HG02798 (cell line): ENCODE data around the gene TBC1D26.
"Not testable (repeated sequence)": the region's sequence is repeated elsewhere in the genome, so short reads cannot be mapped to it uniquely, and the experiment has no call there.

ENCODE experiments used
- ATAC-seq: cut with Tn5 transposase; IDR thresholded peaks from one replicate; pipeline ENCODE4 v1.9.1; 2021; ENCODE audit warnings: mild to moderate bottlenecking; ENCODE audit not compliant: unreplicated experiment, poor library complexity

Gene TBC1D26

DNA sequence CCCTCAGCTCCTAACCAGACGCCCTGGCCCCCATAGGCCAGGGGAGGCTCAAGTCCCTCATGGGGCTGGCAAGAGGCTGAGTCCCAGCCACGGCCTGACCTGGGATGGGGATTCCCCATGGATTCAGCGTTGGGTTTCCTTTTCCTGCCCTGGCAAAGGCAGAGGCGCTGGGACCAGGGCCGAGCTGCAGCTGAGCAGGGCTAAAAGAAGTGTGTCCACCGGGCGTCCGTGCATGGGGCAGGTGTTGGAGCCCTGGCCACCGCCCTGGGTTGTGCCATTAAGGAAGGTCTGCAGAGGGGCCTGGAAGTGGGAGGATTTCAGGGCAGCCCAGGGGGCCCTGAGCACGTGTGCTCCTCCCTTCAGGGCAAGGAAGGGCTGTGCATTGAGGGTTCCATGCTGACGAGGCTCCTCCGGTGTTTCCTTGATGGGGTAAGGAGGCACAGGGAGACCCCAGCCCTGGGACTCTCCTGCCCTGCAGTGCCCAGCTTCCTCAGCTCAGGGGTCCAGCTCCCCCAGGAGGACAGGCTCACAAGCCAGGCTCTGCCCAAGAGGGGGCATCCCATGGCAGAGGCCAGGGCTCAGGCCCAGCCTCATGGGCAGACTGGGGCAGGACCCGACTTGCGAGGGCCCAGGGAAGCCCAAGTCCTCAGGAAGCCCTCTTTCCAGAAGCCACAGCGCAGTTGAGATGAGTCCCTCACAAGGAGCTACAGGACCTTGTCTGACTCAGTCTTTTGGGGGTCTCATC lies 10.1 kb downstream of the TBC1D26 start:
- no peak for ATAC-seq

DNA sequence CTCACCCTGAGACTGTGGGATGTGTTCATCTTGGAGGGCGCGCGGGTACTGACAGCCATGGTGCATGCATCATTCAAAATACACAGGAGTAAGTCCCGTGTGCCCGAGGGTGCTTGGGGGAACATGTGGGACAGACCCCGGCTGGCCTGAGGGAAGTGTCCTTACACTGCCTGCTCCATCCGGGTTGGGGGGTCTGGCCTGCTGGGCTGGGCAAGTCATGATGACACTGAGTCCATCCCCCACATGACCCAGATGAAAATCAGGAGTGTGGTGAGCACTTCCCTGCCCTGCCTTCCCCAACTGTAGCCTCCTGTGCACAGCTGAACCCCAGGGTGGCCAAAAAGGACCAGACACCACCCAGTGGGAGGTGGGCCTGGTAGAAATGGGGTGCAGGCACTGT lies 10.8 kb downstream of the TBC1D26 start:
- no peak for ATAC-seq

DNA sequence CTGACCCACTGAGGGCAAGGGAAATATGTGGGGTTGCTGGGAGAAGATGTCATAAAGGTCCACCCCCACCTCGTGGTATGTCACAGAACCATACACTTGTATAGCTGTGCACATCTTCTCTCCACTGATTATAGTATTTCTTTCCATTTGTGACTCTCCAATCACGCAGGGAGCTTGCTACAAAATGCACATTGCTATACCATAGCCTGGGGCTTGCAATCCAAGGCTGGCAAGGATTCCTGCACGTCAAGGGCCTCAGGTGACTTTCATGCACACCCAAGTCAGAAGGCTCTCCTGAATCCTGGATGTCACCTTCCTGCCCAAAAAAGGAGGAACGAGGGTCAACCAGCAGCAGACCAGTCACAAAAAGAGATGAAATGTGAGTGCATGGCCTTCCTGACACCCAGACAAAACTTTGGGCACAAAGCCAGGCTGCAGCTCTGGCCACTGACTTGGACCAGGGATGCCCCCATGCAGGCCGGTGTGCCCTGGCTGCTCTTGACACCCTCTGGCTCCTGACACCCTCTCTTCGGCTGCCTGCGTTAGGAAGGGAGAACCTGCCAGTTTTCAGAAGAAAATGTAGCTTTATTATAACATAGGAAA lies 12.1 kb downstream of the TBC1D26 start:
- ATAC-seq = no peak

DNA sequence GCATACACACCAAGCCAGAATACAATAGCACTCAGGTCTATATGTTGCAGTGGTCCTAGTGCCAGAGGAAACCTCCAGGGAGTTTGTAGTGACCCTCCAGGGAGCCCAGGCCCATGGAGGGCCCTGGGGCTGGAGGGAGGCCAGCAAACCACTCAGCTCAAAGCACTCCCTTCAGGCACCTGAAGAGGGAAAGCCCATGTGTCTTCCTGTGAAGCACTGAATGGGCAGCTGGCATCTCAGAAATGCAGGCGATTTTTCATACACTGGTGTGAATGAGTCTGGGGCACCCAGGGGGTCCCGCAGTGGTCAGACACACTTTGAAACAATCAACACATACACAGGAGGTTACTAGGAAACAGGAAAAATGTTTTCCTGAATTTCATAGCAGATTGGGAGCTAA lies 12.8 kb downstream of the TBC1D26 start:
- ATAC-seq = no peak

DNA sequence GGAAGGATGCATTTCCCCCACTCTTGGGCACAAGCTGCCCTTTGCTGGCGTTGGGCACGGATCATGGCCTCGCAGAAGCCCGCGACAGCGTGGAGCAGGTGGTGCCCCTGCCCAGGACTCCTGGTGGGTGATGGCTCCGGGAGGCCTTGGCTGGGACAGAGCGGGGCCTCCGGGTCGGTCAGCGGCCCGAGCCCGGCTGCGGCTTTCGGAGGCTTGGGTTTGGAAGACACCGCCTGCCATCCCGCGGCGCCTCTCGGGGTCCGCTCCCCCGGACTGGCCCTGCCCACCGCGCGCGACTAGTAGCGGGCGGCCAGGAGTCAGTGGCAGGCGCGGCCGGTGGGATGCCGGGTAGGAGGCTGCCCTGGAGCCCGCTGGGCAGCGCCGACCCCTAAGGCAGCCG lies 17.3 kb downstream of the TBC1D26 start:
- not testable (repeated sequence) for ATAC-seq

DNA sequence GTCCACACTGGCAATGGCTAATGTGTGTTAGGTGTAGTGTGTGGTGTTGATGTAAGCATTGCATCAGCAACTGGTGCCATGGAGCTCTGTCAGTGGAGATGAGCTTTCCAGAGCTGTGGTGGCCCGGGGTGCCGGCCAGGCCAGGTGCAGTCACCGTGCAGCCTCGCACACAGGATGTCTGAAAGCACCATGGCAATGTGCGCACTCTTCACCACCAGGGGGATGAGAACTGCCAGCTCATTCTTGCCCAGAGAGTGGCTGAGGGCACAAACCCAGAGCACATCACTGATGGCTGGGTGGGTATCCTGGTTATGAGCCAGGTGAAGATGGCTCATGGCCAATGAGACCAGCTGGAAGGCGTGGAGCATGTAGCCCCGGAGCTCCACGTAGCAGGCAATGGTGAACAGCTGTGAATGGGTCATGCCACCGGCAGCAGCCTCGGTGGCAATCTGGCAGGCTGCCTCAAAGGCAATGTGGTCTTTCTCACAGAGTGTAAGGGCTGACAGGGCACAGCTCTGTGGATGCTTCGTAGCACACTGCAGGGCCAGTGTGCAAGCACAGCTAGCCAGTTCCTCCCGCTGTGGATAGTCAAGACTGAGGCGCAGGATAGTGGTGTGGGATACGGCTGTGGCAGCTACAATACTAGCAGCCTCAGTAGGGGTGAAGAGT lies 36.9 kb downstream of the TBC1D26 start:
- peak; percentile 34 for ATAC-seq

DNA sequence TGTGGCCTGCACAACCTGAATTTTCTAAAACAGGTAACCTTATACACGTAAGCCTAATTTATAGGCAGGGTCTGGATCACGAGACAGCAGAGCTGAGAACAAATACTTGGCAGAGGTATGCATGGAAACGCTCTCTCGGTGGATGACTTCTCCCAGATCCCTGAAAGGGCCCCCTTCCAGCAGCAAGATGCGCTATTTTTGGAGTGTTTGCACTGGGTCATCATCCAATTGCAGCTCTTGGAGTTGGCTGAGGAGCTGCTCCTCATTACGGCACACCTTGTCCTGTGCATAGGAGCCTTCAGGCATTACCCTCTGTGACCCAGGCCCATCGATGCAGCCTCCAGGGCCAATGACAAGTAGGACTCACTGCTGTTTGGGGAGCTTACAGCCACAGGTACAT lies 38.6 kb downstream of the TBC1D26 start:
- not testable (repeated sequence) for ATAC-seq

DNA sequence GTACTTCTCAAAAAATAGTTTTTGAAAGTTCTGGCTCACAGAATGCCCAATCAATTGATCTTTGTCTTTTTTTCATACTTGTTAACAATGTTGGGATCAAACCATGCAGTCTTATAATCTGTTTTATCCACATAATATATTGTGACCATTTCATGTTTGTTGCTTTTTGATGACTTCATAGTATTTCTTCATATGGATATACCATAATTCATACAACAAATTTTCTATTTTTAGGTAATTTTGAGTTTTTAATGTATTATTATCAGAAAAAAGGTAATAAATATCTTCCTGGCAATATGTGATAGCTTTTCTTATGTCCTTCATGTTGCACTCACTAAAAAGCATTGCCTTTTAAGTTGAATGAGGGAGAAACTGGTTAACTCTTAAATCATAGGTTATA lies 44.8 kb downstream of the TBC1D26 start:
- ATAC-seq = no peak

DNA sequence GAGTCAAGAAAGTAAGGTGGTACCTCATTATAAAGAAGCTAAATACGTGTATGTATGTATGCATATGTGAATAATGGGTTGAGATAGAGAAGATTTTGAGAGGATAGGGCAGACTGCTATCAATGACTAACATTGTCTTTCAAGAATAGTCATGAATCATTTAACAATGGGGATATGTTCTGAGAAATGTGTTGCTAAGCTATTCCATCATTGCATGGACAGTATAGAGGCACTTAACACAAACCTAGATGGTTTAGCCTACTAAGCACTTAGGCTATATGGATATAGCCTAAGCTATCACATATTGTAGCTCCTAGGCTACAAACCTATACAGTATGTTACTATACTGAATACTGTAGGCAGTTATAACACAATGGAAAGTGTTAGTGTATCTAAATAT lies 45.2 kb downstream of the TBC1D26 start:
- no peak for ATAC-seq

DNA sequence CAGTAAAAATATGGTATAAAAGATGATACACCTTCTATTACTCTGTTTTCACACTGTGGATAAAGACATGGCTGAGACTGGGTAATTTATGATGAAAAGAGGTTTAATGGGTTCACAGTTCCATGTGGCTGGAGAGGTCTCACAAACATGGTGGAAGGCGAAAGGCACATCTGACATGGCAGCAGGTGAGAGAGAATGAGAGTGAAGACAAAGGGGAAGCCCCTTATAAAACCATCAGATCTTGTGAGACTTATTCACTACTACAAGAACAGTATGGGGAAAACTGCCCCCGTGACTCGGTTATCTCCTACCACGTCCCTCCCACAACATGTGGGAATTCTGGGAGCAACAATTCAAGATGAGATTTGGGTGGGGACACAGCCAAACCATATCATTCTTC lies 45.6 kb downstream of the TBC1D26 start:
- ATAC-seq = no peak

DNA sequence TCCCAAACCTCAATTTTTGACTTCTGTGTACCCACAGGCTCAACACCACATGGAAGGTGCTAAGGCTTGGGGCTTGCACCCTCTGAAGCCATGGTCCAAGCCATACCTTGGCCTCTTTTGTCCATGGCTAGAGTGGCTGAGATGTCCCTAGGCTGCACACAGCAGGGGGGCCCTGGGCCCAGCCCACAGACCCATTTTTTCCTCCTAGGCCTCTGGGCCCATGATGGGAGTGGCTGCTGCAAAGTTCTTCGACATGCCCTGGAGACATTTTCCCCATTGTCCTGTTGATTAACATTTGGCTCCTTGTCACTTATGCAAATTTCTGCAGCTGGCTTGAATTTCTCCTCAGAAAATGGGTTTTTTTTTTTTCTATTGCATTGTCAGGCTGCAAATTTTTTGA lies 47.0 kb downstream of the TBC1D26 start:
- no peak for ATAC-seq

DNA sequence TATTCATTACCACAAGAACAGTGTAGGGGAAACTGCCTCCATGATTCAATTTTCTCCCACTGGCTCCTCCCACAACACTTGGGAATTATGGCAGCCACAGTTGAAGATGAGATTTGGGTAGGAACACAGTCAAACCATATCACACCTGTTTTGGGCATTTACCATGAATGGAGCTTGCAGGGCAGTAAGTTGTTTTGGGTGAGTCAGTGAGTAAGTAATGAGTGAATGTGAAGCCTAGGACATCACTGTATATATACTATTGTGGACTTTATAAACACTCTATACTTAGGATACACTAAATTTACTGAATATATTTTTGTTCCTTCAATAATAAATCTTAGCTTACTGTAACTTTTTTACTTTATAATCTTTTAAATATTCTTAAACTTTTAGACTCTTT lies 48.1 kb downstream of the TBC1D26 start:
- no peak for ATAC-seq

DNA sequence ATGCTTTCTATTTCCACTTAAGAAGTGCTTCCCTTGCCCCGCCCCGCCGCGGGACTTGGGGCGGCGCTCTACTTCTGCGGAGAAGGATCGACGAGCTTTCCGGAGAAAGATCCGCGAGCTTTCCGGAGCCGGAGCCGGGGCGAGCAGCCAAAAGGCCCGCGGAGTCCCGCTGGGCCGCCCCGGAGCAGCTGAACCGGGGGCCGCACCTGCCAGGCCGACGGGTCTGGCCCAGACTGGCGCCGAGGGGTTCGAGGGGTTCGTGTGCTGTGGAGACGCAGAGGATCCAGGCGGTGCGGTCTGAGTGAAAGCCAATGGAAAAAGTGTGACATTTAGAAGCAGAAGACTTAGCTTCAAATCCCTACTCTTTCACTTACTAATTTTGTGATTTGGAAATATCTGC lies 50.8 kb downstream of the TBC1D26 start:
- no peak for ATAC-seq

DNA sequence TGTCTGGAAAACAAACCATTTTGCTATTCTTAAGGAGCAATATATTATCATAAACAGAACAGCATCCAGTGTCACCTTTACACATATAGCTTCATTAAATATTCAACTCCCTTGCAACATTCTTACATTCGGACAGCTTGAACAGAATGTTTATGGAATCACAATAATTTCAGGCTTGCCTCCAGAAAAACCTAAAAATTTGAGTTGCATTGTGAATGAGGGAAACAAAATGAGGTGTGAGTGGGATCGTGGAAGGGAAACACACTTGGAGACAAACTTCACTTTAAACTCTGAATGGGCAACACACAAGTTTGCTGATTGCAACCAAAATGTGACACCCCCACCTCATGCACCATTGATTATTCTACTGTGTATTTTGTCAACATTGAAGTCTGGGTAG lies 51.4 kb downstream of the TBC1D26 start:
- ATAC-seq = no peak

DNA sequence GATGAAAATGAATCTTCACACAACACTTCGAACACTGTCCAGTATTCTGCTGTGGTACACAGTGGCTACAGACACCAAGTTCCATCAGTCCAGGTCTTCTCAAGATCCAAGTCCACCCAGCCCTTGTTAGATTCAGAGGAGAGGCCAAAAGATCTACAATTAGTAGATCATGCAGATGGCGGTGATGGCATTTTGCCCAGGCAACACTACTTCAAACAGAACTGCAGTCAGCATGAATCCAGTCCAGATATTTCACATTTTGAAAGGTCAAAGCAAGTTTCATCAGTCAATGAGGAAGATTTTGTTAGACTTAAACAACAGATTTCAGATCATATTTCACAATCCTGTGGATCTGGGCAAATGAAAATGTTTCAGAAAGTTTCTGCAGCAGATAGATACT lies 52.3 kb downstream of the TBC1D26 start:
- not testable (repeated sequence) for ATAC-seq

DNA sequence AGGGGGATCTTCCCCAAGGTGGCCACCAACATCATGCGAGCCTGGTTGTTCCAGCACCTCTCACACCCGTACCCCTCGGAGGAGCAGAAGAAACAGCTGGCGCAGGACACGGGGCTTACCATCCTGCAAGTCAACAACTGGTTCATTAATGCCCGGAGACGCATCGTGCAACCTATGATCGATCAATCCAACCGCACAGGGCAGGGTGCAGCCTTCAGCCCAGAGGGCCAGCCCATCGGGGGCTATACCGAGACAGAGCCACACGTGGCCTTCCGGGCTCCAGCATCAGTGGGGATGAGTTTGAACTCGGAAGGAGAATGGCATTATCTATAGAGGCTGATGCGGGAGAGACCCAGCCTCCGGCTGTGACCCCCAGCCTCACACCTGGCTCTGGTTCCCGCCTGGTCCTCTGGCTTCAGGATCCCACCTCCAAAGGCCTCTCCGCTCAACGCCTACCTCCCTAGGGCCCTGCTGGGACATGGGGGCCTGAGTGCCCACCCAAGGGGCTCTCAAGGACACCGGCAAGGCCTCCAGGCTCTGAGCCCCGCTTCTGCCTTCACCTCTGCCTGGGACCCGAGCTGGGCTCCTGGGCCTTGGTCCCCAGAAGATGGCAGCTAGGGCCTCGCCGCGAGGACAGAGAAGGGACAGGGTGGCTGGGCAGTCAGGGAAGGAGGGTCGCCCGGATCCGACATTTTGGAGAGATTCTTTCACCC lies 55.4 kb downstream of the TBC1D26 start:
- not testable (repeated sequence) for ATAC-seq

DNA sequence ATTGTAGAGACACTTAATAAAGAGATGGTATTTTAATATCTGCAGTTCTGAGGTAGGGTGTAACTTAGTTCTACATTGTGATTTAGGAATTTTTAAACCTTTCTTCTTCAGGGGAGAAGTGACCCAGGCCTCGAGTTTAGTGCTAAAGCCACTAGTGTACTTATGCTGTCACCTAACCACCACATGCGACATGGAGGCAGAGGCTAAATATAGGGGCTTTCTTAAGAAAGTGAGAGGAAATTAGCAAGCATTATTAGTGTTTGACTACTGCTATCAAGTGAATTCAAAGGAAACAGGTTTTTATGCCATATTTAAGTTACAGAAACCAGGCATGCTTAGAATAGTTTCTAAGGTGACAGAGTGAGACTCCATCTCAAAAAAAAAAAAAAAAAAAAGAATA lies 56.3 kb downstream of the TBC1D26 start:
- not testable (repeated sequence) for ATAC-seq
